HEK293 (cell line): ENCODE measurements around the gene GBX1.

Experiments
- KLF16 ChIP-seq: fragments of 450-650 bp; formaldehyde crosslinking; IDR thresholded peaks from 2 replicates; pipeline ENCODE4 v1.5.1; 2017; ENCODE audit warnings: missing biosample characterization, missing genetic modification characterization
- KLF9 ChIP-seq: fragments of 450-650 bp; formaldehyde crosslinking; IDR thresholded peaks from 2 replicates; pipeline ENCODE4 v1.5.1; 2016; ENCODE audit warnings: missing biosample characterization, missing genetic modification characterization, low read depth
- PRDM1 ChIP-seq: fragments of 450-650 bp; formaldehyde crosslinking; IDR thresholded peaks from 2 replicates; pipeline ENCODE4; 2016; ENCODE audit warnings: missing biosample characterization, missing genetic modification characterization
- SALL2 ChIP-seq: fragments of 450-650 bp; formaldehyde crosslinking; IDR thresholded peaks from 2 replicates; pipeline ENCODE4 v1.5.0; 2017; ENCODE audit warnings: missing biosample characterization, mild to moderate bottlenecking, missing genetic modification characterization, borderline replicate concordance
- SETDB1 ChIP-seq: IDR thresholded peaks from one replicate; pipeline ENCODE4 v1.6.1; 2017; ENCODE audit warnings: mild to moderate bottlenecking, low read length, moderate library complexity, mixed read lengths; ENCODE audit not compliant: insufficient read length
- SP2 ChIP-seq: fragments of 450-650 bp; formaldehyde crosslinking; IDR thresholded peaks from 2 replicates; pipeline ENCODE4 v1.5.1; 2016; ENCODE audit warnings: missing biosample characterization, missing genetic modification characterization
- ZFP37 ChIP-seq: fragments of 450-650 bp; formaldehyde crosslinking; IDR thresholded peaks from 2 replicates; pipeline ENCODE4 v1.5.1; 2016; ENCODE audit warnings: missing biosample characterization, missing genetic modification characterization
- ZNF155 ChIP-seq: fragments of 450-650 bp; formaldehyde crosslinking; IDR thresholded peaks from 2 replicates; pipeline ENCODE4 v1.5.1; 2016; ENCODE audit warnings: missing biosample characterization, missing genetic modification characterization
- ZNF157 ChIP-seq: fragments of 450-650 bp; formaldehyde crosslinking; IDR thresholded peaks from 2 replicates; pipeline ENCODE4 v1.5.1; 2016; ENCODE audit warnings: missing biosample characterization, missing genetic modification characterization
- ZNF184 ChIP-seq: fragments of 450-650 bp; IDR thresholded peaks from 2 replicates; pipeline ENCODE4 v1.5.1; 2018; ENCODE audit warnings: missing biosample characterization, mild to moderate bottlenecking, missing genetic modification characterization
- ZNF23 ChIP-seq: fragments of 450-650 bp; formaldehyde crosslinking; IDR thresholded peaks from 2 replicates; pipeline ENCODE4 v1.5.1; 2016; ENCODE audit warnings: missing biosample characterization, missing genetic modification characterization, borderline replicate concordance
- ZNF24 ChIP-seq: fragments of 450-650 bp; formaldehyde crosslinking; IDR thresholded peaks from 2 replicates; pipeline ENCODE4 v1.5.1; 2016; ENCODE audit warnings: missing biosample characterization, missing genetic modification characterization
- ZNF311 ChIP-seq: fragments of 450-650 bp; formaldehyde crosslinking; IDR thresholded peaks from 2 replicates; pipeline ENCODE4 v1.5.1; 2017; ENCODE audit warnings: missing biosample characterization, missing genetic modification characterization, borderline replicate concordance
- ZNF521 ChIP-seq: fragments of 450-650 bp; formaldehyde crosslinking; IDR thresholded peaks from 2 replicates; pipeline ENCODE4 v1.5.1; 2017; ENCODE audit warnings: missing biosample characterization, mild to moderate bottlenecking, missing genetic modification characterization
- ZNF548 ChIP-seq: fragments of 450-650 bp; formaldehyde crosslinking; IDR thresholded peaks from 2 replicates; pipeline ENCODE4 v1.5.1; 2016; ENCODE audit warnings: missing biosample characterization, missing genetic modification characterization
- ZNF629 ChIP-seq: fragments of 450-650 bp; formaldehyde crosslinking; IDR thresholded peaks from 2 replicates; pipeline ENCODE4 v1.5.1; 2017; ENCODE audit warnings: missing biosample characterization, missing genetic modification characterization
- ZNF664 ChIP-seq: fragments of 450-650 bp; formaldehyde crosslinking; IDR thresholded peaks from 2 replicates; pipeline ENCODE4 v1.5.1; 2016; ENCODE audit warnings: missing biosample characterization, missing genetic modification characterization
- ZNF777 ChIP-seq: fragments of 450-650 bp; formaldehyde crosslinking; IDR thresholded peaks from 2 replicates; pipeline ENCODE4 v1.5.1; 2017; ENCODE audit warnings: missing biosample characterization, missing genetic modification characterization, borderline replicate concordance
- ZSCAN16 ChIP-seq: fragments of 450-650 bp; formaldehyde crosslinking; IDR thresholded peaks from 2 replicates; pipeline ENCODE4 v1.5.1; 2016; ENCODE audit warnings: missing biosample characterization, missing genetic modification characterization
- TF ChIP-seq, protein P1 (sequence below): fragments of 450-650 bp; formaldehyde crosslinking; IDR thresholded peaks from 2 replicates; pipeline ENCODE4 v1.5.1; 2017; ENCODE audit warnings: missing biosample characterization, missing genetic modification characterization
- TF ChIP-seq, protein P2 (sequence below): fragments of 450-650 bp; formaldehyde crosslinking; IDR thresholded peaks from 2 replicates; pipeline ENCODE4 v1.5.1; 2016; ENCODE audit warnings: missing biosample characterization, missing genetic modification characterization, low read depth
- TF ChIP-seq, protein P3 (sequence below): fragments of 450-650 bp; formaldehyde crosslinking; IDR thresholded peaks from 2 replicates; pipeline ENCODE4 v1.5.1; 2017; ENCODE audit warnings: missing biosample characterization, missing genetic modification characterization
- TF ChIP-seq, protein P4 (sequence below): fragments of 450-650 bp; formaldehyde crosslinking; optimal IDR thresholded peaks from 2 replicates; pipeline ENCODE3; 2016; ENCODE audit warnings: missing biosample characterization, mild to moderate bottlenecking, missing genetic modification characterization
- TF ChIP-seq, protein P5 (sequence below): sonication (generic); formaldehyde crosslinking; IDR thresholded peaks from 2 replicates; pipeline ENCODE4 v1.8.1; 2022; ENCODE audit warnings: mild to moderate bottlenecking, moderate library complexity, missing genetic modification reagents
- TF ChIP-seq, protein P6 (sequence below): fragments of 450-650 bp; formaldehyde crosslinking; IDR thresholded peaks from 2 replicates; pipeline ENCODE4 v1.5.1; 2016; ENCODE audit warnings: missing biosample characterization, missing genetic modification characterization
- TF ChIP-seq, protein P7 (sequence below): IDR thresholded peaks from 2 replicates; pipeline ENCODE4 v1.6.1; 2011; ENCODE audit warnings: mild to moderate bottlenecking, low read depth, low read length, borderline replicate concordance
- TF ChIP-seq, protein P8 (sequence below): fragments of 450-650 bp; formaldehyde crosslinking; IDR thresholded peaks from 2 replicates; pipeline ENCODE4 v1.5.1; 2016; ENCODE audit warnings: missing biosample characterization, missing genetic modification characterization

GBX1 gene

DNA sequence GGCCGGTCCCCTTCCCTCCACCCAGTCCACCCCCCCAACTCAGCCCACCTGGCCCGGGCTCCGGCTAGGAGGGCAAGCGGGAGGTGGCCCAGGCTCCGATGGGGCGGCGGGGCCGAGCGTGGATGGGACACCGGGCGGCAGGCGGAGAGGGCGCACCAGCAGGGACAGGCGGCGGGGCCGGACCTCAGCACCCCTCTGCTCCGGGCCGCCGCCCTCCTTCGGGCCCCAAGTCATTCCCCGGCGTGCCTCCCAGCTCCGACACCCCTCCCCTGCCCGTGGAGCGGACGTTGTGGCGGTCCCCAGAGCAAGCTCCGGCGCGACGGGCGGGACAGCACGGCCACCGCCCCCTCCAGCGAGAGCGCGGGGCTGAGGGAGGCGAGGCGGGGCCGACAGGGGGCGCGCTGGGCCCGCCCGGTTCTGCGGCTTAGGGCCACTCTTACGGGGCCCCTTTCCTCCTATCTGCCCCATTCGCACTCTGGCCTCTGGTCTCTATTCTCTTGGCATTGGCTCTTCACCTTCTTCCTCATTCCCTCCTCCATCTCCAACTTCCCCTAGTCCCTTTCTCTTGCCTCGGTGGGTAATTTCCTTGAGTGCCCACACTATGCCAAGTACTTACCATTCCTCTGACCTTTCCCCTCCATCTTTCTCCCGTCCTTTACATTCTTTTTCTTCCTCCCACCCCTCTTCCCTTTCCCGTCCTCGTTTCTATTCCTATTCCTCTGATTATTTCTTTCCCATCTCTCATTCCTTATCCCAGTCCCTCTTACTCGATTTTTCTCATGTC is 701 bp upstream of the GBX1 start (continued):
- TF ChIP-seq, protein P1, sequence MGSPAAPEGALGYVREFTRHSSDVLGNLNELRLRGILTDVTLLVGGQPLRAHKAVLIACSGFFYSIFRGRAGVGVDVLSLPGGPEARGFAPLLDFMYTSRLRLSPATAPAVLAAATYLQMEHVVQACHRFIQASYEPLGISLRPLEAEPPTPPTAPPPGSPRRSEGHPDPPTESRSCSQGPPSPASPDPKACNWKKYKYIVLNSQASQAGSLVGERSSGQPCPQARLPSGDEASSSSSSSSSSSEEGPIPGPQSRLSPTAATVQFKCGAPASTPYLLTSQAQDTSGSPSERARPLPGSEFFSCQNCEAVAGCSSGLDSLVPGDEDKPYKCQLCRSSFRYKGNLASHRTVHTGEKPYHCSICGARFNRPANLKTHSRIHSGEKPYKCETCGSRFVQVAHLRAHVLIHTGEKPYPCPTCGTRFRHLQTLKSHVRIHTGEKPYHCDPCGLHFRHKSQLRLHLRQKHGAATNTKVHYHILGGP, result no peak
- TF ChIP-seq ZNF777 (tag by site-specific recombination) (no peak), PRDM1 (tag by site-specific recombination) (peak; percentile 98), ZNF629 (peak; percentile 37), SALL2 (tag by site-specific recombination) (no peak), ZNF24 (no peak), KLF16 (peak; percentile 93), ZNF311 (tag by site-specific recombination) (no peak), ZFP37 (no peak), SETDB1 (no peak), ZNF157 (tag by site-specific recombination) (peak; percentile 56; the same call in 1 of the 2 replicates), ZNF664 (no peak), SP2 (peak; percentile 67), KLF9 (tag by site-specific recombination) (peak; percentile 91), ZNF184 (no peak), ZNF548 (tag by site-specific recombination) (no peak; the same call in 1 of the 2 replicates), ZSCAN16 (tag by site-specific recombination) (no peak), ZNF23 (tag by site-specific recombination) (no peak), ZNF521 (no peak), ZNF155 (no peak)
- TF ChIP-seq, protein P2, sequence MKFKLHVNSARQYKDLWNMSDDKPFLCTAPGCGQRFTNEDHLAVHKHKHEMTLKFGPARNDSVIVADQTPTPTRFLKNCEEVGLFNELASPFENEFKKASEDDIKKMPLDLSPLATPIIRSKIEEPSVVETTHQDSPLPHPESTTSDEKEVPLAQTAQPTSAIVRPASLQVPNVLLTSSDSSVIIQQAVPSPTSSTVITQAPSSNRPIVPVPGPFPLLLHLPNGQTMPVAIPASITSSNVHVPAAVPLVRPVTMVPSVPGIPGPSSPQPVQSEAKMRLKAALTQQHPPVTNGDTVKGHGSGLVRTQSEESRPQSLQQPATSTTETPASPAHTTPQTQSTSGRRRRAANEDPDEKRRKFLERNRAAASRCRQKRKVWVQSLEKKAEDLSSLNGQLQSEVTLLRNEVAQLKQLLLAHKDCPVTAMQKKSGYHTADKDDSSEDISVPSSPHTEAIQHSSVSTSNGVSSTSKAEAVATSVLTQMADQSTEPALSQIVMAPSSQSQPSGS (tag by site-specific recombination), result no peak
- TF ChIP-seq, protein P3, sequence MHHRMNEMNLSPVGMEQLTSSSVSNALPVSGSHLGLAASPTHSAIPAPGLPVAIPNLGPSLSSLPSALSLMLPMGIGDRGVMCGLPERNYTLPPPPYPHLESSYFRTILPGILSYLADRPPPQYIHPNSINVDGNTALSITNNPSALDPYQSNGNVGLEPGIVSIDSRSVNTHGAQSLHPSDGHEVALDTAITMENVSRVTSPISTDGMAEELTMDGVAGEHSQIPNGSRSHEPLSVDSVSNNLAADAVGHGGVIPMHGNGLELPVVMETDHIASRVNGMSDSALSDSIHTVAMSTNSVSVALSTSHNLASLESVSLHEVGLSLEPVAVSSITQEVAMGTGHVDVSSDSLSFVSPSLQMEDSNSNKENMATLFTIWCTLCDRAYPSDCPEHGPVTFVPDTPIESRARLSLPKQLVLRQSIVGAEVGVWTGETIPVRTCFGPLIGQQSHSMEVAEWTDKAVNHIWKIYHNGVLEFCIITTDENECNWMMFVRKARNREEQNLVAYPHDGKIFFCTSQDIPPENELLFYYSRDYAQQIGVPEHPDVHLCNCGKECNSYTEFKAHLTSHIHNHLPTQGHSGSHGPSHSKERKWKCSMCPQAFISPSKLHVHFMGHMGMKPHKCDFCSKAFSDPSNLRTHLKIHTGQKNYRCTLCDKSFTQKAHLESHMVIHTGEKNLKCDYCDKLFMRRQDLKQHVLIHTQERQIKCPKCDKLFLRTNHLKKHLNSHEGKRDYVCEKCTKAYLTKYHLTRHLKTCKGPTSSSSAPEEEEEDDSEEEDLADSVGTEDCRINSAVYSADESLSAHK (tag by site-specific recombination), result no peak
- TF ChIP-seq, protein P4, sequence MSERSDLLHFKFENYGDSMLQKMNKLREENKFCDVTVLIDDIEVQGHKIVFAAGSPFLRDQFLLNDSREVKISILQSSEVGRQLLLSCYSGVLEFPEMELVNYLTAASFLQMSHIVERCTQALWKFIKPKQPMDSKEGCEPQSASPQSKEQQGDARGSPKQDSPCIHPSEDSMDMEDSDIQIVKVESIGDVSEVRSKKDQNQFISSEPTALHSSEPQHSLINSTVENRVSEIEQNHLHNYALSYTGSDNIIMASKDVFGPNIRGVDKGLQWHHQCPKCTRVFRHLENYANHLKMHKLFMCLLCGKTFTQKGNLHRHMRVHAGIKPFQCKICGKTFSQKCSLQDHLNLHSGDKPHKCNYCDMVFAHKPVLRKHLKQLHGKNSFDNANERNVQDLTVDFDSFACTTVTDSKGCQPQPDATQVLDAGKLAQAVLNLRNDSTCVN (tag by site-specific recombination), result peak; percentile 92
- TF ChIP-seq, protein P5, sequence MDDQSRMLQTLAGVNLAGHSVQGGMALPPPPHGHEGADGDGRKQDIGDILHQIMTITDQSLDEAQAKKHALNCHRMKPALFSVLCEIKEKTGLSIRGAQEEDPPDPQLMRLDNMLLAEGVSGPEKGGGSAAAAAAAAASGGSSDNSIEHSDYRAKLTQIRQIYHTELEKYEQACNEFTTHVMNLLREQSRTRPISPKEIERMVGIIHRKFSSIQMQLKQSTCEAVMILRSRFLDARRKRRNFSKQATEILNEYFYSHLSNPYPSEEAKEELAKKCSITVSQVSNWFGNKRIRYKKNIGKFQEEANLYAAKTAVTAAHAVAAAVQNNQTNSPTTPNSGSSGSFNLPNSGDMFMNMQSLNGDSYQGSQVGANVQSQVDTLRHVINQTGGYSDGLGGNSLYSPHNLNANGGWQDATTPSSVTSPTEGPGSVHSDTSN (CRISPR knock-in tag), result no peak
- TF ChIP-seq, protein P6, sequence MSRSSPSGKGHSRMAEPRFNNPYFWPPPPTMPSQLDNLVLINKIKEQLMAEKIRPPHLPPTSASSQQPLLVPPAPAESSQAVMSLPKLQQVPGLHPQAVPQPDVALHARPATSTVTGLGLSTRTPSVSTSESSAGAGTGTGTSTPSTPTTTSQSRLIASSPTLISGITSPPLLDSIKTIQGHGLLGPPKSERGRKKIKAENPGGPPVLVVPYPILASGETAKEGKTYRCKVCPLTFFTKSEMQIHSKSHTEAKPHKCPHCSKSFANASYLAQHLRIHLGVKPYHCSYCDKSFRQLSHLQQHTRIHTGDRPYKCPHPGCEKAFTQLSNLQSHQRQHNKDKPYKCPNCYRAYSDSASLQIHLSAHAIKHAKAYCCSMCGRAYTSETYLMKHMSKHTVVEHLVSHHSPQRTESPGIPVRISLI, result no peak
- TF ChIP-seq, protein P7, sequence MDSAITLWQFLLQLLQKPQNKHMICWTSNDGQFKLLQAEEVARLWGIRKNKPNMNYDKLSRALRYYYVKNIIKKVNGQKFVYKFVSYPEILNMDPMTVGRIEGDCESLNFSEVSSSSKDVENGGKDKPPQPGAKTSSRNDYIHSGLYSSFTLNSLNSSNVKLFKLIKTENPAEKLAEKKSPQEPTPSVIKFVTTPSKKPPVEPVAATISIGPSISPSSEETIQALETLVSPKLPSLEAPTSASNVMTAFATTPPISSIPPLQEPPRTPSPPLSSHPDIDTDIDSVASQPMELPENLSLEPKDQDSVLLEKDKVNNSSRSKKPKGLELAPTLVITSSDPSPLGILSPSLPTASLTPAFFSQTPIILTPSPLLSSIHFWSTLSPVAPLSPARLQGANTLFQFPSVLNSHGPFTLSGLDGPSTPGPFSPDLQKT, result no peak
- TF ChIP-seq, protein P8, sequence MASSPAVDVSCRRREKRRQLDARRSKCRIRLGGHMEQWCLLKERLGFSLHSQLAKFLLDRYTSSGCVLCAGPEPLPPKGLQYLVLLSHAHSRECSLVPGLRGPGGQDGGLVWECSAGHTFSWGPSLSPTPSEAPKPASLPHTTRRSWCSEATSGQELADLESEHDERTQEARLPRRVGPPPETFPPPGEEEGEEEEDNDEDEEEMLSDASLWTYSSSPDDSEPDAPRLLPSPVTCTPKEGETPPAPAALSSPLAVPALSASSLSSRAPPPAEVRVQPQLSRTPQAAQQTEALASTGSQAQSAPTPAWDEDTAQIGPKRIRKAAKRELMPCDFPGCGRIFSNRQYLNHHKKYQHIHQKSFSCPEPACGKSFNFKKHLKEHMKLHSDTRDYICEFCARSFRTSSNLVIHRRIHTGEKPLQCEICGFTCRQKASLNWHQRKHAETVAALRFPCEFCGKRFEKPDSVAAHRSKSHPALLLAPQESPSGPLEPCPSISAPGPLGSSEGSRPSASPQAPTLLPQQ, result peak; percentile 92
